HG03108 (cell line): ENCODE results near the gene SALL2.

Source experiments
- ATAC-seq: cut with Tn5 transposase; IDR thresholded peaks from one replicate; pipeline ENCODE4 v1.9.1; 2021; ENCODE audit warnings: moderate library complexity; ENCODE audit not compliant: unreplicated experiment

Gene SALL2

DNA sequence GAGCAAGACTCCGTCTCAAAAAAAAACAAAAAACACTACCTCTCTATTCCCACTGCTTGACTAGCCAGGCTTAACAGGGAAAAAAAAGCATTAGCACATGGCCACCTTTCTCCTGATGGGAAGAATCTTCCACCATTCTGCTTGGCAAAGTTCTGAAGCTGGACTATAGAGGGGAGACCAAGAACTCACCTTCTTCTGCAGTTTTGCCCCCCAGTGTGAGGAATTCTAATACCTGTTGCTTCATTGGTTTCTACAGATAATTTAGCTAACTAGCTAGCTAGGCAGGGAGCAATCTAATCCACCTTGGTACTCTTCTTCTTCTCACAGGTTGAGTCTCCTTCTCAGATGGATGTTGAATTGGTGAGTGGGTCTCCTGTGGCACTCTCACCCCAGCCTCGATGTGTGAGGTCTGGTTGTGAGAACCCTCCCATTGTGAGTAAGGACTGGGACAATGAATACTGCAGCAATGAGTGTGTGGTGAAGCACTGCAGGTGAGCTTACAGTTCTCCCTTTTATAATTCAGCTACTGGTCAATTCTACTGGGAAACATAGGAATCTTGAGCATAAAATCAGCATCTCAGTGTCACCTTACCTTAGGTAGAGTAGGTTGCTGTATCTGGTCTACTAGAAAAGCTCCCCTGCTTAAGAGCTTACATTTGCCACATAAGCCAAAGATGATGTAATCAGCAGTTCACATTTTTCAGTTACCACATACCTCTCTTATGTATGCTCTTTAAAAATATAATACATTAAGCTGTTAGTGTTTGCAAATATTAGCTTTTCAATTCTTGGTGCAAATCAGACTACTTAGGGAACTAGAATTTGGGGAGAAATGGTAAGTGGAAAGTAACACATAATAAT, 31.0 kb downstream of the SALL2 start:
- ATAC-seq = no peak

DNA sequence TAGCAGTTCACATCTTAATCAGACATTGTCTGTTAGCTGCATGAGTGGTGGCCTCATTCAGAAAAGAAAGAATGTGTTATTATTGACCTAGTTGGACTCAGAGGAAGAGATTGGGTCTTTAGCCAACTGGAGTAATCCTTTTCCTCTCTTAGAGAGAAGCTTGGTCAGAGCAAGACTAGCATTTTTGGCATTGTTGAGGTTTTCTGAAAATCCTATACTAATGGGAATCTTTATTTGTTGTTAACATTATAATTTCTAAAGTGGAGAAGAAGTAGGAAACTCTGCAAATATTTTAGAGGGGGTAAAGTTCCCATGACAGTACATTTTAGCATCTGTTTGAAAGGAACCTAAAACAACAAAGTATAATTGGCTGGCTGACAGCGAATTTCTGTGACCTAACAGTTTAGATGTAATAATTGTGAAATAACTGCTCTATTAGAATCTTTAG, 39.5 kb downstream of the SALL2 start:
- ATAC-seq = no peak

DNA sequence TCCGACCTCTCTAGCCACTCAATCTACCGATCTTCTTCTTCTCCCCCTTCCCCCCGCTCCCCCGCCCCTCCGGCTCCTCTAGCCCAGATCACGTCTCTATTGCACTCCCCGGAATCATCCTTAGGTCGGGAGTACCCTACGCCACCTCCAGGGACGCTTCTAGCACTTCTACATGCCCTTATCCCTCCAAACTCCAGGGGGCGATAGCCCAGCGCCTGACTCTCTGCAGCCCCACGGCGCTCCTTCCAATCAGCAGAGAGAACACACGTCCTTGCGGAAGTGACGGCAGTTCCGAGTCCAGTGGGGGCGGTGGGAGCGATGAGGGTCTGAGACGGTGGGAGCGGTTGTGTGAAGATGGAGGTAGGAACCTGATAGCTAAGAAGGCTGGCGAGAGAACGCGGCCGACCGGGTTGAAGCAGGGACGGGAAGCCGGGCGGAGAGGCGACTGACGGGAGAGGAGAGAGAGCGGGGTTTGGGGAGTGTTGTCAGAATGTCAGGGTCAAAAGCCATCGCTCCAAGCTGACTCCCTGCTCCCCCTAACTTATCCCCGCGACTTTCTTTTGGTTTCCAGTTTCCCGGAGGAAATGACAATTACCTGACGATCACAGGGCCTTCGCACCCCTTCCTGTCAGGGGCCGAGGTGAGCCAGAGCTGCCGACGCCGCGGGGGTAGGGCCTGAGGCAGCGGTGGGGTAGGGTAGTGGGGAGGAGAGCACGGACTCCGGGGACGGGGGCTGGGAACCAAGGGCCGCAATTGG, 49.0 kb downstream of the SALL2 start, which contains the start of the genes RAB2B and TOX4:
RAB2B (minus strand) TSS at position 35 of the 757 bp plus-strand sequence. CDS start 87 bp downstream, outside the sequence.
TOX4 (plus strand) TSS at position 271 of the 757 bp plus-strand sequence; CDS start at position 355, 84 bp downstream.
- ATAC-seq = peak; percentile 100

DNA sequence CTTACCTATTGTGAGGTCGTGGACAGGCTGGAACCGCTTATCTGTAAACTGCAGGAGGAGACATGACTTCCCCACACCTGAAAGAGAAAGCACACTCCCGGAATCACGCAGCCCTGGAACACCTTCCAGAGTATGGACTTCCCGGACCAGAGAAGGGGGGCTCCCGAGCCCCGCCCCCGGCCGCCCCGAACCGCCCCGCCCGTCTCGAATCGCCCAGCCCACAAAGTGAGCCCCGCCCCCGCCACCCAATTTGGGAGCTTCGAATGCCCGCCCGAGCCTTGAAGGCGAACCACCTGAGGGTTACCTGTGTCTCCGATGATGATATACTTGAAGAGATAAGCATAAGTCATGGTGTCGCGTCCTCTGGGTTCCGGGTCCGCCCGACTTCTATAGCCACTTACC, 49.6 kb downstream of the SALL2 start:
- ATAC-seq = peak; percentile 21

DNA sequence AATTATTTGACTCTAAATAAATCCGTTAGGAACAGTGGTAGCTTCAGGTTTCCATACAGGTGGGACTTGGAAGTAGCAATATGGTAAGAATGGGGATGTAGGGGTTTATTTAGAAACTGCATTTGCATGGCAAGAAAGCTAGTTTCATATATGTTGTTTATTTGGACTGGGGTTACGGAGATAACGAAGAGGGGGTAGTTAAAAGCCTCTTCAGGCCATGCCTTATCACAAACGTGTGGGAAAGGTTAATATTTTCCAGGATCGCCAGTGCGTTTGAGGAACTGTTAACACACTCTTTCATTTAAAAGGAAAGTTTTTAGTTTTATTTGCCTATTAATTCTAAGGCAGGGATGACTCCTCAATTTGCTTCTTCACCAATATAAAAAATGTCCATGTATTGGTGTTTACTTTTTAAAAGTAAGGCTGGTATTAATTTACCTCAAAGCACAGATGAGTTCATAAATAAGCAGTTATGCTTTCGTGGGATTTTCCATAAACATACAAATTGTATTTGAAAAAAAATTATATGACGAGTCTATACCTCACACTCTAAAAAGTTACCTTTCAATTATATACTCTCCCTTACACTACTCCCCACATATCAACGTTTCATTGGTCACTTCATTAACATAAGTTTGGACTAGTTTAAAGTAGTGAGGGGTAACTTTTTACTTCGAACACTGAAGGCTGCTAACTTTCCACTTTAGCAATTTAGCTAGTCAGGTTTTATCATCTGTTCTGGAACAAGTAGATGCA, 50.2 kb downstream of the SALL2 start:
- no peak for ATAC-seq
